HUES48 (cell line): ENCODE data around the gene C1orf21.

Experiments
- H3K27ac ChIP-seq: one replicate; pipeline ENCODE4 v1.7.0; 2013; ENCODE audit warnings: low read depth, low read length, inconsistent platforms
- H3K27me3 ChIP-seq: 2 replicates; pipeline ENCODE4 v1.6.1; 2013; ENCODE audit warnings: mild to moderate bottlenecking, low read length; ENCODE audit not compliant: control insufficient read depth, insufficient read depth
- H3K36me3 ChIP-seq: 2 replicates; pipeline ENCODE4 v1.6.1; 2013; ENCODE audit warnings: low read length; ENCODE audit not compliant: control insufficient read depth, insufficient read depth
- H3K4me1 ChIP-seq: 2 replicates; pipeline ENCODE4 v1.6.1; 2013; ENCODE audit warnings: mild to moderate bottlenecking, low read length; ENCODE audit not compliant: control insufficient read depth, insufficient read depth
- H3K4me3 ChIP-seq: 2 replicates; pipeline ENCODE4 v1.5.1; 2013; ENCODE audit warnings: mild to moderate bottlenecking, low read depth, low read length
- H3K9ac ChIP-seq: 2 replicates; pipeline ENCODE4 v1.6.1; 2013; ENCODE audit warnings: mild to moderate bottlenecking, low read depth, low read length, moderate library complexity
- H3K9me3 ChIP-seq: 2 replicates; pipeline ENCODE4 v1.6.1; 2013; ENCODE audit warnings: low read length; ENCODE audit not compliant: control insufficient read depth, insufficient read depth

C1orf21 gene

DNA sequence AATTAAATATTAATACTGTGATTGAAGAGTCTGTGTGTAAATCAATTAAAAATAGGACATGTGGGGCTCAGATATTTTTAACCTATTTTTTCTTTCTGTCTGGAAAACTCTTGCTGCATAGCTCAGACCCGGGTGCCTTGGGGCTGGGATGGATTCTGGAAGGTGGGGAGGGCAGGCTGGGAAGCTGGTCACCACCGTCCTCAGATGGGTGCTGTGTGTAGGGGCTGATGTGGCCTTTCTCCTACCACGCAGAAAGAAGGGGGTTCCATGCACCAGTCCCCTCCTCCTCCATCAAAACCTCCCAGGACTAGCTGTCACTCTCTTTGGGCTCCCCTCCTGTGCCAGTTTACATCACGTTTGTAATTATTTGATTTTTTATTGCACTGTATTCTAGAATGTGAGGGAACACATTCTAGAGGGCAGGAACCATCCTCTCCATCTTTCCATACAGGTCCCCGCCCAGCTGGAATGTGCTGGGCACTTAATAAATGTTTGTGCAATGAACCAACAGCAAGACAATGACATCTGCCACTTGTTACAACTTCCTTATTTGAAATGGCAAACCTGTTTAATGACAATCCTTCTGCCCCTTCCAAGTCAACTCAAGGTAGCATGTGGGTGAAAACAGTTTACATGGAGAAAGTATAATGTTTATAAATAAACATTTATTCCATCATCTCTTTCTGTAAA is 263.5 kb downstream of the C1orf21 start:
- Histone ChIP-seq H3K27me3 (no peaks in the 10 kb centered on the region), H3K9ac (no peak overlapping the region), H3K27ac (no peak overlapping the region), H3K4me3 (no peak overlapping the region), H3K36me3 (no peaks in the 10 kb centered on the region), H3K4me1 (no peaks in the 10 kb centered on the region), H3K9me3 (no peaks in the 10 kb centered on the region)

DNA sequence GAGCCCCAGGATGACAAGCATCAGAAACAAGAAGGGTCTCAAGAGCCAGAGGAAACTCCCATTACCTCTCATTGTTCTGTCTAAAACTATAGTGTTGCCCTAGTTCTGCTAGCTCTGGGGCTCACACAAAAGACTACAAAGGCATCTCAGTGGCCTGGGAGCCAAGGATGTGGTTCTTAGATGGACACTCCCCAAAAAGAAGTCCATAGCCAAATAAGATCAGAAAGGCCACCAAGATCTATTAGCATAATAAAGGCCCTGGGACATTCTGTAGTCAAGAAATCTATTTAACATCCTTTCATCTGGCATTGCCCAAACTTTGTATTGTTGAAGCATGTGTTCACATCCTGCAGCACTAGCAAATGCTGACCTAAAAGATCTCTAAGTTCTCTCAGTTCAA is 268.4 kb downstream of the C1orf21 start:
- Histone ChIP-seq H3K27me3 (no peaks in the 10 kb centered on the region), H3K9me3 (no peaks in the 10 kb centered on the region), H3K36me3 (no peaks in the 10 kb centered on the region), H3K4me1 (no peaks in the 10 kb centered on the region), H3K27ac (no peak overlapping the region), H3K9ac (no peak overlapping the region), H3K4me3 (no peak overlapping the region)

DNA sequence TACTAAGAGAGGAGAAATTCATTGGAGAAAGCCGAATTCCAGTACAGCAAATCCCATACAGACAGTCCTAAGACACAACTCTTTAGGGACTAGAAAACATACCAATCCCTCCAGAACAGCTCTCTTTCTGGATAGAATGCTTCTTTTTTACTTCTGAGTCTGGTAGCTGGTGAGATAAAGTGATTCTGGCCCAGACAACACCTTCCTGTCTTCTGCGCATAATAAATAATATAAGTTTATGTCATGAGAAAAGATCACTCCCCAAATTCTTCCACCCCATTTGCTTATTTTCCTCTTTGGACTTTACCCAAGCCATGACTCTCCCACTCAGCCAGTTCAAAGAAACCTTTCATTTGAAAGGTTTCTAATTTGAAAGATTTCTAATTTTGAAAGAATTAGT is 269.4 kb downstream of the C1orf21 start:
- Histone ChIP-seq H3K9me3 (no peaks in the 10 kb centered on the region), H3K4me3 (no peak overlapping the region), H3K4me1 (no peaks in the 10 kb centered on the region), H3K27ac (no peak overlapping the region), H3K27me3 (no peaks in the 10 kb centered on the region), H3K36me3 (no peaks in the 10 kb centered on the region), H3K9ac (no peak overlapping the region)

DNA sequence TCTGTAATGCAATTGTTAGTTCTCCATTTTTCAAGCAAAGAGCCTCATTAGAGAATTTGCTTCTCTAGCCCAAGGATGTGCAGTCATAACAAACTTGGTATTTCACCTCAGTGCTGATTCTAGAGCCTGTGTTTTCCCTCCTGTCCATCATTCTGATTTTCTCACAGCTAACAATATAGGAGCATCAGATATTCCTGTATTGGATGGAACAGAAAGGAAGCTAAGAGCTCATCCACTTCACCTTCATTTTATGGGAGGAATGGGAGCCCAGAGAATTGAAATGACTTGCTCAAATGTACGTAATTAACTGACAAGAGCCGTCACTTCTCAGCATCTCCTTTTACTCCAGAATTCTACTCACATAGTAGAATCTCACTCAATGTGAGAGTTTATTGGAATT is 271.2 kb downstream of the C1orf21 start:
- Histone ChIP-seq H3K36me3 (no peaks in the 10 kb centered on the region), H3K9me3 (no peaks in the 10 kb centered on the region), H3K4me3 (no peak overlapping the region), H3K27ac (no peak overlapping the region), H3K27me3 (no peaks in the 10 kb centered on the region), H3K9ac (no peak overlapping the region), H3K4me1 (no peaks in the 10 kb centered on the region; the same call in 1 of the 2 replicates)

DNA sequence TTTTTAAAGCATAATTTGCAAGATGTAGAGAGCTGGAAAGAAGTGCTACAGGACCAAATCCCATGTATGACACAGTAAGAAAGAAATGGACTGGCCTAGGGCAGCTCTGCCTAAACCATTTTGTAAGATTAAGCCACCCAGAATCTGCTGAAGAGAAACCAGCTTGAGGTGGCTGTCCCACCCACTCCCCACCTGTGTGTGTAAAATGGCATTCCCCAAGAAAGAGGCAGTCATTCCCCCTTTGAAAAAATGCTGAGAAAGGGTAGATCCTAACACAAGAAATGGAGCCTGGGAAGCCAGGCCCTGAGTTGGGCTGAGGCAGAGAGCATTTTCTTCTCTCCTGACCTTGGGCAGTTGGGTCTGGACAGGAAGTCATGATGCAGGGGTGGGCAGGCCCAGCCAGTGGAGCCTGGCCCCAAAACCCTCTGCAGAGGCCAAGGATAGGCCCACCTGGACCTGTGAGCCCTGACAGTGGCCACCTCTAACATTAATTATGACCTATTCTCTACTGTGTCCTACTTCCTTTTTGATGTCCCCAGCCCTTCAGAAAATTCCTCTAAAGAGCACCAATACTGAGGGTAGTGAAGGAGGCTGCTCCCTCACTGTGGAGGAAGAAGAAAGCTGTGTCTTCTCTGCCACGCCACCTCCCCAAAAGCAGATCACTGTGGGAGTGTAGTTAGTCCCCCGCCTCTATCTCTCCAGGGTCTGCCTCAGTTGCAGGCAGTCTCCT is 273.8 kb downstream of the C1orf21 start:
- no peak overlapping the region for H3K9ac ChIP-seq
- H3K4me1 ChIP-seq, result peaks cover 10% of the 10 kb centered on the region
- no peak overlapping the region for H3K4me3 ChIP-seq
- H3K27me3 ChIP-seq, result no peaks in the 10 kb centered on the region
- no peak overlapping the region for H3K27ac ChIP-seq
- H3K9me3 ChIP-seq, result no peaks in the 10 kb centered on the region
- no peaks in the 10 kb centered on the region for H3K36me3 ChIP-seq

DNA sequence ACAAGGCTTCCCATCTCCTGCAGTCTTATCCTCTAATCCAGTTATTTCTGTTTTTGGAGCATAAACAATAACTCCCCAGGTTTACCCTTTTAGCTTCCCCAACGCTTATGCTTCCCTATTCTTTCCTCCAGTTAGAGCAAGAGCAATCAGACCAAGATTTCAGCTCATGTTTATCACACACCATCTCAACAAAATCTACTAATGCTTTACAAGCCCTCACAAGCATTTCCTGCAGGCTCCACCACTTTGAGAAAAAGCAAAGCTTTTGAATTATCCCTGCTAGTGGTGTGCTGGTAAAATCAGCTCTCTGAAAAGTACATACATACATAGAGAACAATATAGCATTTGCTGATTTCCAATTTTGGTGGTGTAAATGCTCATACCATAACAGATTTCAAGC is 275.0 kb downstream of the C1orf21 start:
- Histone ChIP-seq H3K9me3 (no peaks in the 10 kb centered on the region), H3K4me1 (peaks cover 16% of the 10 kb centered on the region), H3K9ac (no peak overlapping the region), H3K4me3 (no peak overlapping the region), H3K27me3 (no peaks in the 10 kb centered on the region), H3K27ac (no peak overlapping the region), H3K36me3 (0 out of 2 replicates have a peak, but pooled peaks cover 4% of the 10 kb centered on the region)

DNA sequence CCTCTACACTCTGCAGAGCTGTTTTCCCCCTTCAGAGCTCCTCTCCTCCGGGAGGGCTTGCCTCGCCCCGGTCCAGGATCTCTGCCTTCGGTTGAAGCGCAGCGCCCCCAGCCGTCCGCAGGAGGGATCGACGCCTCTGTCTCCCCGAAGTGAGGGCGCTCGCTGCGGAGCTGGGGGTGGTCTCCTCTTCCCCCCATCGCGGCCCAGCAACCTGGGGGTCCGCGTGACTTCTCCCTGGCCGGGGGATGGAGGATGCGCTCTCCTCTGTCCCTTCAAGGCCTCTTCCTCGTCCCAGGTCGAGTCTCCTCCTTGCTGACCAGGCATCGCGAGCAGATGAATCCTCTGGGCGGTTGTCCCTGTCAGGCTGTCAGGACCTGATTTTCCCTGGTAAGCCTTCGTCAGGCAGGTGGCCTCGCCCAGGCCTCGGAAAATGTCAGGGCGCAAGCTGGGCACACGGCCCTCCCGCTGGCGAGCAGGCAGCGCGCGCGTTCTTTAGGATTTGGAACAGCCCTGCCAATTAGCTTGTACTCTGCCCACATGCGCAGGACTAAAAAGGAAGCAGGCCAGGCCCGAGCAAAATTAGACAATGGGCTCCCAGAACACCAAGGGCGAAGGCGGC is 277.3 kb downstream of the C1orf21 start:
- Histone ChIP-seq H3K9me3 (no peaks in the 10 kb centered on the region), H3K4me1 (peaks cover 40% of the 10 kb centered on the region), H3K9ac (no peak overlapping the region), H3K4me3 (peak overlapping the region; percentile 44; the same call in 1 of the 2 replicates), H3K27me3 (no peaks in the 10 kb centered on the region), H3K27ac (no peak overlapping the region), H3K36me3 (0 out of 2 replicates have a peak, but pooled peaks cover 4% of the 10 kb centered on the region)

DNA sequence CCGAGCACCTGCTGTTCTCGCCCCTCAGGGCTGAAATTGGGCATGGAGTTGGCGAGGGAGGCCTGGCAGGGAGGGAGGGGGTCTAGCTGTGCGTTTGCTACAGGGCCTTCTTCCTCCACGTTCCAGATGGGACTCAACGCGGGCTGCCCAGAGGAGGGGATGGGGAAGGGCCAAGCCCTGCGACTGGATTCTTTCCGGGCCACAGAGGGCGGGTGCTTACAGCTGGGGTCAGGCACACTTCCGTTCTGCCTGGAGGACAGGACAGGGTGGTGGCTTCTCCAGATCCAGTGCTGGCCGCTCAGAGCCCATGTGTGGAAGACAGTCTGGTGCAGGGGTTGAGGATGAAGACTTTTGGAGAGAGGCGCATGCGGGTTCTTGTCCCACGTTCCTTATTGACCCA is 277.8 kb downstream of the C1orf21 start:
- no peaks in the 10 kb centered on the region for H3K27me3 ChIP-seq
- H3K36me3 ChIP-seq, result 0 out of 2 replicates have a peak, but pooled peaks cover 4% of the 10 kb centered on the region
- H3K9ac ChIP-seq, result no peak overlapping the region

DNA sequence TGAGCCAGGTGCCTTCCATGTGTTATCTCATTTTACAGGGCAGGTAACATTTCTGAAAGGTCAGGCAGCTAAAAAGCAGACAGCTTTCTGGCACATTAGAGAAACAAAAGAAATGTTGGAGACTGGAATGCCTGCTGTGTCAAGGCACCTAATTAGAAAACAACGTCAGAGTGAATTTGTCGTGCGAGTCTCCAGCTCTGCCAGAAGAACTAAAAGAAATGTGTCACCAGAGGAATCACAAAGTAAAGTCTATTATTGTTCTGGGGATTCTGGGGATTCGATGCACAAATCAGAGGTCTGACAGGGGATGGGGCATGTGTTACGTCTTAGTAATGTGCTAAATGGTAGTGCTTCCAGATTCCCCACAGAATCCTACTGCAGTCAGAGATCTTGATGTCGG is 278.5 kb downstream of the C1orf21 start:
- Histone ChIP-seq H3K9me3 (no peaks in the 10 kb centered on the region), H3K36me3 (0 out of 2 replicates have a peak, but pooled peaks cover 4% of the 10 kb centered on the region), H3K4me1 (peaks cover 50% of the 10 kb centered on the region), H3K9ac (no peak overlapping the region), H3K4me3 (no peak overlapping the region), H3K27me3 (no peaks in the 10 kb centered on the region), H3K27ac (no peak overlapping the region)

More for the DNA sequence above, 277.8 kb downstream of the C1orf21 start:
- H3K4me3 ChIP-seq, result no peak overlapping the region
- no peaks in the 10 kb centered on the region for H3K9me3 ChIP-seq
- H3K4me1 ChIP-seq, result peaks cover 45% of the 10 kb centered on the region
- no peak overlapping the region for H3K27ac ChIP-seq

DNA sequence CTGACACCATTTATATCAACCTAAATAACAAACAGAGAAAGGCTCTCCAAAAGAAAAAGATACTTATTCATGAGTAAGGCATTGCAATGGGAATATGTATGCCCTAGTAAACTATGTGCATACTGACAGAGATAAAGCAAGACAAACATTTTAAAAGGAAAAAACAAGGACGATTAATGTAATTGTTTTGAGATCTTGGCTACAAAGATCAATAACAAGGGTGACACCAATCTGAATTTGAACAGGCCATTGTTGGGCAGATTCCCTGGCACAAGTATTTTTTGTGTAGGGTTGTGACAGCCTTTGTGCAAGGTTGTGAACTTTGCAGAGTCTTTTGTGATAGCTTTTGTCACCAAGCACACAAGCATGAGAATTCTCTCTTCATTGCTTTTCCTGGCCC is 282.6 kb downstream of the C1orf21 start:
- Histone ChIP-seq H3K36me3 (0 out of 2 replicates have a peak, but pooled peaks cover 4% of the 10 kb centered on the region), H3K9ac (peak overlapping the region; percentile 58; the same call in 1 of the 2 replicates), H3K9me3 (no peaks in the 10 kb centered on the region), H3K27me3 (no peaks in the 10 kb centered on the region), H3K27ac (peak overlapping the region; percentile 78), H3K4me3 (peak overlapping the region; percentile 56), H3K4me1 (peaks cover 86% of the 10 kb centered on the region)
